IMR-90 (cell line): ENCODE measurements around the gene CASP14. TPM values are rescaled to one million over a fixed set of nuclear protein-coding genes. Genes with fewer than 3 reads are reported as not detected.

ENCODE experiments used
- ATAC-seq: fragments of 200-7000 bp; cut with Tn5 transposase; 2 replicates; pipeline ENCODE4 v1.9.1; 2020; ENCODE audit warnings: low read depth, mild to moderate bottlenecking, moderate library complexity
- BruUV-seq: library from RNA; stranded (reverse); fragments of 400-500 nt; replicated peaks from 2 replicates; lab custom pipeline; 2021; lab: Mats Ljungman, UMichigan
- CTCF ChIA-PET: fragments of 300-600 bp; formaldehyde crosslinking; extraction: SDS; loops from one replicate; lab custom pipeline; 2021; ENCODE audit warnings: antibody characterized with exemption; lab: Yijun Ruan, JAX
- POLR2A ChIA-PET: fragments of 300-600 bp; sonication (Branson Sonifier 250); formaldehyde crosslinking; loops from one replicate; lab custom pipeline; 2022; ENCODE audit warnings: antibody characterized with exemption; ENCODE audit not compliant: unreplicated experiment; lab: Charles Lee
- DNase-seq: peaks from one replicate; pipeline ENCODE4 v3.0.0; 2013
- H2AFZ ChIP-seq: replicated peaks from 2 replicates; pipeline ENCODE3; 2013; ENCODE audit warnings: low read length, mild to moderate bottlenecking; ENCODE audit not compliant: poor library complexity
- H2AK5ac ChIP-seq: 2 replicates; pipeline ENCODE4 v1.6.1; 2013; ENCODE audit warnings: low read depth, low read length, inconsistent platforms
- H2AK9ac ChIP-seq: replicated peaks from 2 replicates; pipeline ENCODE3; 2013; ENCODE audit warnings: mild to moderate bottlenecking, low read depth, low read length, moderate library complexity; ENCODE audit not compliant: poor library complexity
- H2BK120ac ChIP-seq: 2 replicates; pipeline ENCODE4 v1.6.1; 2013; ENCODE audit warnings: low read depth, low read length, inconsistent platforms
- H2BK15ac ChIP-seq: 3 replicates; pipeline ENCODE4 v1.6.1; 2013; ENCODE audit warnings: low read depth, low read length, inconsistent platforms
- H2BK20ac ChIP-seq: 2 replicates; pipeline ENCODE4 v1.6.1; 2013; ENCODE audit warnings: low read depth, mild to moderate bottlenecking, inconsistent platforms, low read length, moderate library complexity
- H2BK5ac ChIP-seq: 2 replicates; pipeline ENCODE4 v1.6.1; 2013; ENCODE audit warnings: mild to moderate bottlenecking, low read depth, low read length, inconsistent platforms; ENCODE audit not compliant: poor library complexity, severe bottlenecking
- H3K14ac ChIP-seq: replicated peaks from 2 replicates; pipeline ENCODE4 v1.6.1; 2013; ENCODE audit warnings: low read depth, low read length, inconsistent platforms
- H3K18ac ChIP-seq: 2 replicates; pipeline ENCODE4 v1.6.1; 2013; ENCODE audit warnings: low read depth, low read length, control low read depth
- H3K23ac ChIP-seq: 2 replicates; pipeline ENCODE4 v1.6.1; 2013; ENCODE audit warnings: low read depth, low read length, inconsistent platforms
- H3K27ac ChIP-seq: 2 replicates; pipeline ENCODE4 v1.5.1; 2013; ENCODE audit warnings: mild to moderate bottlenecking, control low read depth, low read length; ENCODE audit not compliant: insufficient read depth
- H3K27me3 ChIP-seq: 2 replicates; pipeline ENCODE4 v1.6.1; 2013; ENCODE audit warnings: low read length; ENCODE audit not compliant: control insufficient read depth, insufficient read depth
- H3K36me3 ChIP-seq: 2 replicates; pipeline ENCODE4 v1.6.1; 2013; ENCODE audit warnings: low read length, mixed read lengths; ENCODE audit not compliant: control insufficient read depth, insufficient read depth
- H3K4ac ChIP-seq: 2 replicates; pipeline ENCODE4 v1.6.1; 2013; ENCODE audit warnings: low read depth, low read length, inconsistent platforms
- H3K4me1 ChIP-seq: 2 replicates; pipeline ENCODE4 v1.6.1; 2013; ENCODE audit warnings: low read length, mixed read lengths; ENCODE audit not compliant: control insufficient read depth, insufficient read depth
- H3K4me2 ChIP-seq: 2 replicates; pipeline ENCODE4 v1.6.1; 2013; ENCODE audit warnings: low read depth, mild to moderate bottlenecking, control low read depth, low read length, moderate library complexity
- H3K4me3 ChIP-seq: 2 replicates; pipeline ENCODE4 v1.5.1; 2013; ENCODE audit warnings: low read depth, mild to moderate bottlenecking, control low read depth, low read length, moderate library complexity; ENCODE audit not compliant: insufficient read depth
- H3K56ac ChIP-seq: 2 replicates; pipeline ENCODE4 v1.6.1; 2013; ENCODE audit warnings: low read length, inconsistent platforms; ENCODE audit not compliant: insufficient read depth; ENCODE audit errors: extremely low read depth
- H3K79me1 ChIP-seq, 2 experiments: 2 replicates each; pipeline ENCODE4 v1.6.1; 2013; ENCODE audit warnings: low read length in 2 of 2, inconsistent platforms in 1 of 2, low read depth in 1 of 2
- H3K9ac ChIP-seq: 2 replicates; pipeline ENCODE4 v1.6.1; 2013; ENCODE audit warnings: low read depth, low read length, control low read depth
- H3K9me1 ChIP-seq: 2 replicates; pipeline ENCODE4 v1.6.1; 2013; ENCODE audit warnings: low read length, inconsistent platforms; ENCODE audit not compliant: insufficient read depth
- H3K9me3 ChIP-seq: 2 replicates; pipeline ENCODE4 v1.6.1; 2013; ENCODE audit warnings: low read length; ENCODE audit not compliant: control insufficient read depth, insufficient read depth
- H4K20me1 ChIP-seq: 2 replicates; pipeline ENCODE4 v1.6.1; 2013; ENCODE audit warnings: low read length, inconsistent platforms; ENCODE audit not compliant: insufficient read depth
- H4K5ac ChIP-seq: 2 replicates; pipeline ENCODE4 v1.6.1; 2013; ENCODE audit warnings: mild to moderate bottlenecking, low read depth, low read length, control low read depth
- H4K8ac ChIP-seq, 2 experiments: 2 replicates each; pipeline ENCODE4 v1.6.1; 2013; ENCODE audit warnings: low read depth in 2 of 2, low read length in 2 of 2, control low read depth in 1 of 2, inconsistent platforms in 1 of 2
- H4K91ac ChIP-seq: 2 replicates; pipeline ENCODE4 v1.6.1; 2013; ENCODE audit warnings: low read depth, low read length, inconsistent platforms; ENCODE audit not compliant: insufficient read depth
- BHLHE40 ChIP-seq: fragments of 150-350 bp; IDR thresholded peaks from 2 replicates; pipeline ENCODE4 v1.6.1; 2016; ENCODE audit warnings: mild to moderate bottlenecking, low read depth, low read length
- CEBPB ChIP-seq: IDR thresholded peaks from 2 replicates; pipeline ENCODE4 v1.6.1; 2012; ENCODE audit warnings: low read depth, low read length, improper control_type of control experiment
- CHD1 ChIP-seq: IDR thresholded peaks from 2 replicates; pipeline ENCODE4 v1.6.1; 2012; ENCODE audit warnings: low read depth, low read length, improper control_type of control experiment
- CTCF ChIP-seq: conservative IDR thresholded peaks from 2 replicates; pipeline ENCODE4 v1.5.1; 2012; ENCODE audit warnings: mild to moderate bottlenecking, low read depth, low read length, improper control_type of control experiment
- ELK1 ChIP-seq: fragments of 150-350 bp; IDR thresholded peaks from 2 replicates; pipeline ENCODE4 v1.6.1; 2016; ENCODE audit warnings: low read depth, mild to moderate bottlenecking, low read length, moderate library complexity, borderline replicate concordance
- FOS ChIP-seq: fragments of 150-350 bp; IDR thresholded peaks from 2 replicates; pipeline ENCODE4 v1.6.1; 2016; ENCODE audit warnings: low read depth, low read length
- MAFK ChIP-seq: IDR thresholded peaks from 2 replicates; pipeline ENCODE4 v1.6.1; 2012; ENCODE audit warnings: low read depth, low read length, improper control_type of control experiment
- MAZ ChIP-seq: IDR thresholded peaks from 2 replicates; pipeline ENCODE4 v1.6.1; 2012; ENCODE audit warnings: low read depth, mild to moderate bottlenecking, low read length, improper control_type of control experiment, moderate library complexity, borderline replicate concordance
- MXI1 ChIP-seq: IDR thresholded peaks from 2 replicates; pipeline ENCODE4 v1.6.1; 2012; ENCODE audit warnings: low read depth, mild to moderate bottlenecking, low read length, moderate library complexity, borderline replicate concordance
- NFE2L2 ChIP-seq: fragments of 150-350 bp; IDR thresholded peaks from 2 replicates; pipeline ENCODE4 v1.6.1; 2016; ENCODE audit warnings: low read depth, mild to moderate bottlenecking, low read length
- POLR2A ChIP-seq: IDR thresholded peaks from 2 replicates; pipeline ENCODE4 v1.6.1; 2012; ENCODE audit warnings: mild to moderate bottlenecking, low read depth, low read length
- RAD21 ChIP-seq: IDR thresholded peaks from 2 replicates; pipeline ENCODE4 v1.6.1; 2012; ENCODE audit warnings: low read length, improper control_type of control experiment
- RCOR1 ChIP-seq: IDR thresholded peaks from 2 replicates; pipeline ENCODE4 v1.6.1; 2012; ENCODE audit warnings: mild to moderate bottlenecking, low read length, improper control_type of control experiment; ENCODE audit not compliant: insufficient replicate concordance
- RFX5 ChIP-seq: IDR thresholded peaks from 2 replicates; pipeline ENCODE4 v1.8.0; 2012; ENCODE audit warnings: low read depth, mild to moderate bottlenecking, low read length, moderate library complexity
- SMC3 ChIP-seq: fragments of 150-350 bp; IDR thresholded peaks from 2 replicates; pipeline ENCODE4 v1.6.1; 2016; ENCODE audit warnings: low read depth, mild to moderate bottlenecking, antibody characterized with exemption, low read length, moderate library complexity
- USF2 ChIP-seq: fragments of 150-350 bp; IDR thresholded peaks from 2 replicates; pipeline ENCODE4 v1.6.1; 2017; ENCODE audit warnings: mild to moderate bottlenecking, antibody characterized with exemption, low read length, low read depth
- WGBS, 2 experiments: methylation state at CpG; one replicate each; pipeline versions ENCODE4 v1.1.5 to v1.1.7; 2013; ENCODE audit warnings: missing lambda C conversion rate in 2 of 2; ENCODE audit not compliant: insufficient read length in 1 of 2; ENCODE audit errors: extremely low coverage in 2 of 2; 5-methylcytosine and 5-hydroxymethylcytosine counted together
- dilution Hi-C: fragments of 300-500 bp; cut with HindIII; formaldehyde crosslinking; loops from one replicate; pipeline ENCODE4 v1.14.3; 2018; ENCODE audit warnings: low sequenced_read_pairs; ENCODE audit not compliant: unreplicated experiment
- in situ Hi-C: fragments of 300-500 bp; cut with MboI; formaldehyde crosslinking; loops from 3 replicates; pipeline ENCODE4 v1.14.3; 2019; ENCODE audit warnings: low sequenced_read_pairs, inconsistent platforms, mixed read lengths
- intact Hi-C: fragments of 100-400 bp; cut with micrococcal nuclease; formaldehyde crosslinking; loops from 2 replicates; pipeline ENCODE4 v1.10.0; 2022
- polyA plus RNA-seq, 3 experiments: library from polyadenylated mRNA; depleted of rRNA; stranded (reverse); fragments of >200 nt; gene quantifications; 2 replicates each; pipeline ENCODE4 v1.2.3, GENCODE V29; 2012; ENCODE audit warnings: low replicate concordance in 1 of 3
- total RNA-seq: library from RNA; depleted of rRNA; stranded (reverse); fragments of >200 nt; gene quantifications from 2 replicates; pipeline ENCODE4 v1.2.3, GENCODE V29; 2012

CASP14 gene
- total and polyA plus RNA-seq, 2 of the 4 experiments (the other 2 are of a cell fraction): not detected

- ChIA-PET CTCF (no interaction called here), POLR2A (no interaction called here)
- H2AK5ac ChIP-seq: no peak overlapping the region
- H4K8ac ChIP-seq: no peak overlapping the region
- no peak overlapping the region for H2BK20ac ChIP-seq
- no peaks in the 10 kb centered on the region for H3K27me3 ChIP-seq
- H2BK5ac ChIP-seq: no peak overlapping the region
- no peaks in the 10 kb centered on the region for H3K9me1 ChIP-seq
- H3K27ac ChIP-seq: no peak overlapping the region
- no peak overlapping the region for H2AK9ac ChIP-seq
- in situ Hi-C loops (no loop called here), intact Hi-C loops (no loop called here), dilution Hi-C loops (no loop called here)
- H2BK15ac ChIP-seq: no peak overlapping the region
- TF ChIP-seq FOS (no peak), MAFK (no peak), CTCF (no peak), RAD21 (no peak), NFE2L2 (no peak), ELK1 (no peak), MXI1 (no peak), CHD1 (no peak), RFX5 (no peak), MAZ (no peak), POLR2A (no peak), CEBPB (no peak), USF2 (no peak), BHLHE40 (no peak), RCOR1 (no peak), SMC3 (no peak)
- H3K4me3 ChIP-seq: no peak overlapping the region
- H3K4me2 ChIP-seq: no peak overlapping the region
- H3K4ac ChIP-seq: no peak overlapping the region
- H4K91ac ChIP-seq: no peak overlapping the region
- H3K36me3 ChIP-seq: no peaks in the 10 kb centered on the region
- no peak for DNase-seq
- H4K20me1 ChIP-seq: no peaks in the 10 kb centered on the region
- BruUV-seq: no TSS peak
- H4K5ac ChIP-seq: no peak overlapping the region
- H2BK120ac ChIP-seq: no peak overlapping the region
- ATAC-seq: no peak
- no peak overlapping the region for H3K14ac ChIP-seq
- H3K56ac ChIP-seq: no peak overlapping the region
- WGBS, 2 experiments: no CpG with 5 or more reads among the region's 11 CpGs
- H3K9me3 ChIP-seq: no peaks in the 10 kb centered on the region
- H3K9ac ChIP-seq: no peak overlapping the region
- H2AFZ ChIP-seq: no peak overlapping the region
- no peaks in the 10 kb centered on the region for H3K4me1 ChIP-seq
- no peak overlapping the region for H3K23ac ChIP-seq
- H3K79me1 ChIP-seq: no peaks in the 10 kb centered on the region
- H3K18ac ChIP-seq: no peak overlapping the region
These were observed 1.6 kb upstream of the CASP14 start for GRCh38 chr19:15047680-15048079.
